ENCODE results near the gene FGF18.
A peak's percentile ranks its signal among the peaks of the same experiment; 100 is the strongest.
"Not testable (repeated sequence)": the region's sequence is repeated elsewhere in the genome, so short reads cannot be mapped to it uniquely, and the experiment has no call there.

FGF18 gene

GRCh38 chr5:171418982-171419687 lies at the start of gene FGF18:
TSS of gene FGF18 (plus strand) at chr5:171419647. CDS start at chr5:171420200, 553 bp downstream.
- FAIRE-seq (no peak), DNase-seq (ENCODE audit: insufficient read length, low spot score) (no peak)
- no peak for TF ChIP-seq POLR2A (IDR thresholded peaks at IDR 0.05; ENCODE audit: low read depth, low read length)

- DNase-seq (ENCODE audit: insufficient read length, low spot score) (no peak), FAIRE-seq (no peak)
- TF ChIP-seq POLR2A (IDR thresholded peaks at IDR 0.05; ENCODE audit: low read depth, low read length): no peak
These were observed 49.5 kb upstream of the FGF18 start for GRCh38 chr5:171369898-171370297.

- not testable (repeated sequence) for DNase-seq (ENCODE audit: insufficient read length, low spot score); FAIRE-seq
These were observed 48.6 kb upstream of the FGF18 start for GRCh38 chr5:171370881-171371280.

- DNase-seq (ENCODE audit: insufficient read length, low spot score) (no peak), FAIRE-seq (no peak)
- TF ChIP-seq POLR2A (IDR thresholded peaks at IDR 0.05; ENCODE audit: low read depth, low read length): no peak
These were observed 48.1 kb upstream of the FGF18 start for GRCh38 chr5:171371326-171371725.

- FAIRE-seq: no peak
- TF ChIP-seq POLR2A (IDR thresholded peaks at IDR 0.05; ENCODE audit: low read depth, low read length): no peak
- DNase-seq (ENCODE audit: insufficient read length, low spot score): no peak
These were observed 39.5 kb upstream of the FGF18 start for GRCh38 chr5:171379961-171380360.

- not testable (repeated sequence) for FAIRE-seq; DNase-seq (ENCODE audit: insufficient read length, low spot score)
These were observed 35.0 kb upstream of the FGF18 start for GRCh38 chr5:171384416-171384815.

GRCh38 chr5:171384999-171385398 lies 34.4 kb upstream of the FGF18 start:
- DNase-seq (ENCODE audit: insufficient read length, low spot score); FAIRE-seq: not testable (repeated sequence)

GRCh38 chr5:171386006-171386671 lies 33.3 kb upstream of the FGF18 start:
- DNase-seq (ENCODE audit: insufficient read length, low spot score) (no peak), FAIRE-seq (no peak)
- no peak for TF ChIP-seq POLR2A (IDR thresholded peaks at IDR 0.05; ENCODE audit: low read depth, low read length)

- FAIRE-seq: no peak
- no peak for DNase-seq (ENCODE audit: insufficient read length, low spot score)
- TF ChIP-seq POLR2A (IDR thresholded peaks at IDR 0.05; ENCODE audit: low read depth, low read length): no peak
These were observed 32.5 kb upstream of the FGF18 start for GRCh38 chr5:171386861-171387344.

GRCh38 chr5:171387345-171387969 lies 32.0 kb upstream of the FGF18 start, which contains the start of gene NPM1:
TSS of gene NPM1 (plus strand) at chr5:171387849. CDS start at chr5:171387949, 100 bp downstream.
- peak; percentile 82 for FAIRE-seq
- DNase-seq (ENCODE audit: insufficient read length, low spot score): peak; percentile 87
- TF ChIP-seq POLR2A (IDR thresholded peaks at IDR 0.05; ENCODE audit: low read depth, low read length): peak; percentile 94

GRCh38 chr5:171387970-171388815 lies 31.3 kb upstream of the FGF18 start:
- no peak for TF ChIP-seq POLR2A (IDR thresholded peaks at IDR 0.05; ENCODE audit: low read depth, low read length)
- peak; percentile 33 for DNase-seq (ENCODE audit: insufficient read length, low spot score)
- FAIRE-seq: no peak

- FAIRE-seq (no peak), DNase-seq (ENCODE audit: insufficient read length, low spot score) (no peak)
- no peak for TF ChIP-seq POLR2A (IDR thresholded peaks at IDR 0.05; ENCODE audit: low read depth, low read length)
These were observed 30.7 kb upstream of the FGF18 start for GRCh38 chr5:171388816-171389168.

- no peak for TF ChIP-seq POLR2A (IDR thresholded peaks at IDR 0.05; ENCODE audit: low read depth, low read length)
- DNase-seq (ENCODE audit: insufficient read length, low spot score) (no peak), FAIRE-seq (no peak)
These were observed 28.4 kb upstream of the FGF18 start for GRCh38 chr5:171390883-171391677.
